Prostate gland (tissue), 2 donors: Measurements from ENCODE around the gene IFNA2.

Experiments used
- POLR2A ChIP-seq: fragments of 450-650 bp; IDR thresholded peaks from one replicate; pipeline ENCODE4 v1.6.1; 2016; ENCODE audit warnings: antibody characterized with exemption, mild to moderate bottlenecking
- POLR2AphosphoS5 ChIP-seq: sonication (generic); formaldehyde crosslinking; IDR thresholded peaks from one replicate; pipeline ENCODE4 v1.6.1; 2017; ENCODE audit warnings: antibody characterized with exemption
- TF ChIP-seq, protein P1 (sequence below), 4 experiments: fragments of 200-600 bp in 2 of 4; fragments of 450-650 bp in 2 of 4; sonication (generic) in 2 of 4; IDR thresholded peaks; 1 replicate in 3 of 4; 2 replicates in 1 of 4; pipeline ENCODE4 v1.5.1; 2016 to 2019; ENCODE audit warnings: antibody characterized with exemption in 4 of 4, mild to moderate bottlenecking in 2 of 4, moderate library complexity in 2 of 4

DNA sequence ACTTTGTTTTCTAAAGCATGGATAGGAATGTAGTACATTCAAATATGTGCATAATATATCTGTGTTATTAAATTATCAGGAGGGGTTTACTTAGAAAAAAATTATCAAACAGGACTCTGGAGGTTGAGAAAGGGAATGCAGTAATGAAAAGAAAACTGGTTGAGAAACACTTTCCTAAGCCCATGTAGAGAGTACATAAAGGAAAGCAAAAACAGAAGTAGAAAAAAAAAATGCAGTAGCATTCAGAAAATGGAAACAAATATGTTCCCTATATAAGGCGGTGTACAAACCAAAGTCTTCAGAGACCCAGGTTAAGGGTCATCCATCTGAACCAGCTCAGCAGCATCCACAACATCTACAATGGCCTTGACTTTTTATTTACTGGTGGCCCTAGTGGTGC, 23.6 kb upstream of the IFNA2 start, which contains the start of gene IFNA8:
- TF ChIP-seq, protein P1, sequence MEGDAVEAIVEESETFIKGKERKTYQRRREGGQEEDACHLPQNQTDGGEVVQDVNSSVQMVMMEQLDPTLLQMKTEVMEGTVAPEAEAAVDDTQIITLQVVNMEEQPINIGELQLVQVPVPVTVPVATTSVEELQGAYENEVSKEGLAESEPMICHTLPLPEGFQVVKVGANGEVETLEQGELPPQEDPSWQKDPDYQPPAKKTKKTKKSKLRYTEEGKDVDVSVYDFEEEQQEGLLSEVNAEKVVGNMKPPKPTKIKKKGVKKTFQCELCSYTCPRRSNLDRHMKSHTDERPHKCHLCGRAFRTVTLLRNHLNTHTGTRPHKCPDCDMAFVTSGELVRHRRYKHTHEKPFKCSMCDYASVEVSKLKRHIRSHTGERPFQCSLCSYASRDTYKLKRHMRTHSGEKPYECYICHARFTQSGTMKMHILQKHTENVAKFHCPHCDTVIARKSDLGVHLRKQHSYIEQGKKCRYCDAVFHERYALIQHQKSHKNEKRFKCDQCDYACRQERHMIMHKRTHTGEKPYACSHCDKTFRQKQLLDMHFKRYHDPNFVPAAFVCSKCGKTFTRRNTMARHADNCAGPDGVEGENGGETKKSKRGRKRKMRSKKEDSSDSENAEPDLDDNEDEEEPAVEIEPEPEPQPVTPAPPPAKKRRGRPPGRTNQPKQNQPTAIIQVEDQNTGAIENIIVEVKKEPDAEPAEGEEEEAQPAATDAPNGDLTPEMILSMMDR (IDR thresholded peaks at IDR 0.05) = no peak
- TF ChIP-seq POLR2A (no peak), POLR2AphosphoS5 (no peak)
